K562 treated with DMSO at 1 percent for 4 hours (cell line): Measurements from ENCODE around the gene NELFA. TPM values are rescaled to one million over a fixed set of nuclear protein-coding genes. Genes with fewer than 3 reads are reported as not detected.

Experiments
- total RNA-seq: library from RNA; unstranded; fragments of 300-600 nt; gene quantifications from 2 replicates; pipeline ENCODE4 v1.2.3, GENCODE V29; 2022; ENCODE audit not compliant: insufficient read depth

Gene NELFA
- total RNA-seq: 53.5 and 53.6 TPM in 2 replicates

GRCh38 chr4:2008921-2009650, at the start of gene NELFA:
Gene NELFA (minus strand): TSS chr4:2008974. CDS start chr4:2008959, 15 bp downstream.

Other genes starting within 250 kb of the NELFA start
- gene FGFR3, start 215.7 kb downstream of the NELFA start, total RNA-seq: 9.9 and 11.4 TPM in 2 replicates
- 15.1 and 20.1 TPM in 2 replicates for gene LETM1, start 152.8 kb downstream of the NELFA start, total RNA-seq
- 48.3 and 51.0 TPM in 2 replicates for gene NSD2, start 137.6 kb downstream of the NELFA start, total RNA-seq
- gene NAT8L, start 50.4 kb upstream of the NELFA start, total RNA-seq: 4.0 and 4.3 TPM in 2 replicates
- gene HAUS3, start 233.1 kb upstream of the NELFA start, total RNA-seq: 15.8 and 18.2 TPM in 2 replicates
- gene POLN, start 233.1 kb upstream of the NELFA start, total RNA-seq: 1.8 and 2.9 TPM in 2 replicates